Immature natural killer cell (primary cell): ENCODE results near the gene S100A12. TPM values are rescaled to one million over a fixed set of nuclear protein-coding genes. Genes with fewer than 3 reads are reported as not detected.
"Not testable (repeated sequence)": the region's sequence is repeated elsewhere in the genome, so short reads cannot be mapped to it uniquely, and the experiment has no call there.

Source experiments
- DNase-seq, 3 donors: peaks; one replicate each; pipeline ENCODE4 v3.0.0; 2022; ENCODE audit warnings: mixed read lengths in 1 of 3
- H3K27ac Mint-ChIP-seq, 6 donors: one replicate each; pipeline ENCODE4 v1.8.0; 2020; ENCODE audit warnings: mixed read lengths in 6 of 6, mild to moderate bottlenecking in 5 of 6, inconsistent platforms in 4 of 6, moderate library complexity in 3 of 6
- H3K27me3 Mint-ChIP-seq, 3 donors: one replicate each; pipeline ENCODE4 v1.8.0; 2020 to 2021; ENCODE audit warnings: low read depth in 3 of 3, mild to moderate bottlenecking in 3 of 3, mixed read lengths in 3 of 3, moderate library complexity in 3 of 3, inconsistent platforms in 1 of 3
- H3K36me3 Mint-ChIP-seq, 3 donors: one replicate each; pipeline ENCODE4 v1.8.0; 2020; ENCODE audit warnings: mixed read lengths in 3 of 3, inconsistent platforms in 2 of 3, mild to moderate bottlenecking in 2 of 3
- H3K4me1 Mint-ChIP-seq, 2 donors: one replicate each; pipeline ENCODE4 v1.8.0; 2020; ENCODE audit warnings: inconsistent platforms in 2 of 2, mild to moderate bottlenecking in 2 of 2, mixed read lengths in 2 of 2, moderate library complexity in 1 of 2
- H3K4me3 Mint-ChIP-seq, 5 donors: one replicate each; pipeline ENCODE4 v1.8.0; 2020; ENCODE audit warnings: mild to moderate bottlenecking in 5 of 5, mixed read lengths in 5 of 5, inconsistent platforms in 3 of 5, moderate library complexity in 3 of 5
- H3K9me3 Mint-ChIP-seq, 6 donors: one replicate each; pipeline ENCODE4 v1.8.0; 2020; ENCODE audit warnings: mild to moderate bottlenecking in 6 of 6, mixed read lengths in 6 of 6, inconsistent platforms in 4 of 6, moderate library complexity in 3 of 6
- polyA plus RNA-seq, 3 donors: library from polyadenylated mRNA; unstranded; fragments of 300-500 nt; fragmentation: Illumina TruSeq; gene quantifications; one replicate each; pipeline ENCODE4 v1.2.3, GENCODE V29; 2021

S100A12 gene
- 1 to 10 TPM in 2 of 3 donors, under 1 TPM in 1; 0.87 to 3.8 (median 2.6) TPM for polyA plus RNA-seq

GRCh38 chr1:153375511-153375910 lies at the start of gene S100A12:
S100A12 (minus strand) TSS chr1:153375621; CDS start chr1:153374592, 1,029 bp downstream.
- Mint-ChIP-seq H3K27me3 (peaks cover 0 to 9% (median 2%) of the 10 kb centered on the region in 3 donors), H3K36me3 (no peaks in the 10 kb centered on the region), H3K4me1 (no peaks in the 10 kb centered on the region), H3K9me3 (peaks cover 0 to 3% (median 0%) of the 10 kb centered on the region in 6 donors), H3K27ac (no peak within 1 kb of the TSS), H3K4me3 (no peak within 1 kb of the TSS)
- no peak for DNase-seq

- Mint-ChIP-seq H3K36me3 (peaks cover 0 to 4% (median 0%) of the 10 kb centered on the region in 3 donors), H3K4me3 (no peak overlapping the region), H3K9me3 (peaks cover 0 to 1% (median 0%) of the 10 kb centered on the region in 6 donors), H3K27ac (no peak overlapping the region), H3K4me1 (no peaks in the 10 kb centered on the region), H3K27me3 (peaks cover 2 to 14% (median 6%) of the 10 kb centered on the region in 3 donors)
- peak; percentile 28 to 58 (median 42) for DNase-seq
These were observed 47.1 kb upstream of the S100A12 start for GRCh38 chr1:153422450-153423068.

GRCh38 chr1:153420306-153420705 lies 44.9 kb upstream of the S100A12 start:
- no peaks in the 10 kb centered on the region for H3K4me1 Mint-ChIP-seq
- no peak overlapping the region for H3K27ac Mint-ChIP-seq
- peaks cover 2 to 12% (median 6%) of the 10 kb centered on the region in 3 donors for H3K27me3 Mint-ChIP-seq
- DNase-seq, result no peak
- H3K4me3 Mint-ChIP-seq, result no peak overlapping the region
- H3K36me3 Mint-ChIP-seq, result peaks cover 0 to 4% (median 0%) of the 10 kb centered on the region in 3 donors
- H3K9me3 Mint-ChIP-seq, result peaks cover 0 to 1% (median 0%) of the 10 kb centered on the region in 6 donors

GRCh38 chr1:153419436-153419793 lies 44.0 kb upstream of the S100A12 start:
- H3K4me1 Mint-ChIP-seq, H3K27ac Mint-ChIP-seq, DNase-seq, H3K9me3 Mint-ChIP-seq, H3K4me3 Mint-ChIP-seq, H3K36me3 Mint-ChIP-seq: not testable (repeated sequence)
- H3K27me3 Mint-ChIP-seq, result peaks cover 1 to 13% (median 2%) of the 10 kb centered on the region in 3 donors

GRCh38 chr1:153418758-153419435 lies 43.5 kb upstream of the S100A12 start:
- not testable (repeated sequence) for H3K4me1 Mint-ChIP-seq, H3K4me3 Mint-ChIP-seq, H3K27ac Mint-ChIP-seq, H3K9me3 Mint-ChIP-seq, H3K27me3 Mint-ChIP-seq, H3K36me3 Mint-ChIP-seq, DNase-seq

GRCh38 chr1:153417136-153417888 lies 41.9 kb upstream of the S100A12 start:
- Mint-ChIP-seq H3K4me1 (no peaks in the 10 kb centered on the region), H3K36me3 (peaks cover 0 to 4% (median 0%) of the 10 kb centered on the region in 3 donors), H3K4me3 (no peak overlapping the region), H3K27ac (no peak overlapping the region), H3K9me3 (peaks cover 0 to 2% (median 0%) of the 10 kb centered on the region in 6 donors), H3K27me3 (peaks cover 1 to 9% (median 2%) of the 10 kb centered on the region in 3 donors)
- no peak for DNase-seq

- H3K4me3 Mint-ChIP-seq, result no peak within 1 kb of the TSS
- peaks cover 0 to 5% (median under 1%) of the 10 kb centered on the region in 6 donors for H3K9me3 Mint-ChIP-seq
- H3K27ac Mint-ChIP-seq, result no peak within 1 kb of the TSS
- H3K36me3 Mint-ChIP-seq, result peaks cover 0 to 4% (median 0%) of the 10 kb centered on the region in 3 donors
- H3K4me1 Mint-ChIP-seq, result no peaks in the 10 kb centered on the region
- H3K27me3 Mint-ChIP-seq, result peaks cover 1 to 9% (median 6%) of the 10 kb centered on the region in 3 donors
- DNase-seq, result no peak
These were observed 40.6 kb upstream of the S100A12 start, which contains the start of gene S100A7A for GRCh38 chr1:153415850-153416570. S100A7A (plus strand) TSS chr1:153416520; CDS start chr1:153418083, 1,563 bp downstream.

GRCh38 chr1:153413961-153414360 lies 38.5 kb upstream of the S100A12 start:
- H3K27ac Mint-ChIP-seq, H3K9me3 Mint-ChIP-seq, DNase-seq, H3K4me1 Mint-ChIP-seq, H3K4me3 Mint-ChIP-seq, H3K36me3 Mint-ChIP-seq: not testable (repeated sequence)
- peaks cover 0 to 14% (median 10%) of the 10 kb centered on the region in 3 donors for H3K27me3 Mint-ChIP-seq

- not testable (repeated sequence) for H3K4me3 Mint-ChIP-seq, DNase-seq, H3K36me3 Mint-ChIP-seq, H3K9me3 Mint-ChIP-seq, H3K4me1 Mint-ChIP-seq, H3K27ac Mint-ChIP-seq
- peaks cover 8 to 19% (median 17%) of the 10 kb centered on the region in 3 donors for H3K27me3 Mint-ChIP-seq
These were observed 31.9 kb upstream of the S100A12 start for GRCh38 chr1:153407274-153407673.

- H3K4me1 Mint-ChIP-seq, H3K27ac Mint-ChIP-seq: not testable (repeated sequence)
- peaks cover 4 to 17% (median 16%) of the 10 kb centered on the region in 3 donors for H3K27me3 Mint-ChIP-seq
These were observed 30.6 kb upstream of the S100A12 start for GRCh38 chr1:153405825-153406599.

GRCh38 chr1:153404768-153405167 lies 29.3 kb upstream of the S100A12 start:
- no peak overlapping the region for H3K4me3 Mint-ChIP-seq

More at GRCh38 chr1:153405825-153406599, 30.6 kb upstream of the S100A12 start:
- not testable (repeated sequence) for H3K4me3 Mint-ChIP-seq, DNase-seq, H3K36me3 Mint-ChIP-seq, H3K9me3 Mint-ChIP-seq

GRCh38 chr1:153404086-153404635 lies 28.7 kb upstream of the S100A12 start:
- Mint-ChIP-seq H3K27ac (no peak overlapping the region), H3K27me3 (peaks cover 0 to 17% (median 9%) of the 10 kb centered on the region in 3 donors), H3K4me3 (no peak overlapping the region), H3K4me1 (peaks cover 0 to 2% of the 10 kb centered on the region in 2 donors), H3K9me3 (peaks cover 0 to 4% (median 0%) of the 10 kb centered on the region in 6 donors), H3K36me3 (no peaks in the 10 kb centered on the region)
- no peak for DNase-seq

More at GRCh38 chr1:153404768-153405167, 29.3 kb upstream of the S100A12 start:
- Mint-ChIP-seq H3K27me3 (peaks cover 3 to 17% (median 14%) of the 10 kb centered on the region in 3 donors), H3K36me3 (no peaks in the 10 kb centered on the region), H3K27ac (no peak overlapping the region), H3K9me3 (peaks cover 0 to 4% (median 0%) of the 10 kb centered on the region in 6 donors), H3K4me1 (peaks cover 0 to 2% of the 10 kb centered on the region in 2 donors)
- peak; percentile 13 to 20 (median 14) for DNase-seq
